ENCODE measurements around the gene HOXC10. TPM values are rescaled to one million over a fixed set of nuclear protein-coding genes. Genes with fewer than 3 reads are reported as not detected.

Gene HOXC10
- total and polyA plus RNA-seq, 10 of the 15 experiments (the other 5 are each of a cell fraction or from before 2014, with no cell fraction given), result 0.59 TPM; not detected in 9

DNA sequence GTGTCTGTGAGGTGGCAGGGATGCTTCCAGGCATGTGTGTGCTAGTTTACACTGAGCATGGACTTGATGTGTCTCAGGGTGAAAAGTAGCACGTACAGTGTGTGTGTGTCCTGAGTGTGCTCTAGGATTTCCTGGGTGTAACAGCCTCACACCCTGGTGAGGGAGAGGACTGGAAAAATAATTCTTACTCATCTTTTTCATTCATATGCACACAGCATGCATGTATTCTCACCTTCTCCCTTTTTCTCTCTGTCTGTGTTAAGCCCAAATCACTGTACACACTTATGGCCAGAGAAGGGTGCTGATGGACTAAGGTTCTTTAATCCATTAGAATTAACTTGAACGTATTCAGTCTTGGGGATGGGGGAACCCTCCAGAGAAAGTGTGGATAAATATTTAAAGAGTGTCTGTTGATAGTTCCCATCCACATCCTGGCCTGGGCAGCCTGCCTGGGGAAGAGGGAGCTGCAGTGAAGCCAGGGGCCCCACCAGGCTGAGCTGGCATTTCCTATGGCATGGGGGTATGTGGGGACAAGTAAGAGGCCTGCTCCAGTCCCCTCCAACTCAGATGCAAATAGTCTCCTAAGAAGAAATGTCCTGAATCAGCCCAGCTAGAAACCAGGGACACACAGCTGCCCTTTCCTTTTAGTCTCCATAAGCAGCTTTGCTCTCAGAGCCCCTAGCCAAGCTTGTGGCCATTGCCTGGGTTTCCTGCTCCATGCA is 22.8 kb downstream of the HOXC10 start:
- no peak overlapping the region for H3K4me3 ChIP-seq
- peaks cover 32% of the 10 kb centered on the region in 2 experiments for H3K27me3 ChIP-seq (replicated peaks in 1 of 2; ENCODE audit: control insufficient read depth in 2 of 2, insufficient read depth in 2 of 2, low read length in 1 of 2)
- in situ Hi-C loops (cut with MboI), result no loop called here
- intact Hi-C loops (cut with micrococcal nuclease; ENCODE audit: unreplicated experiment), result loop anchor here (10.0 kb wide), 1 partner anchor 367 kb away; no protein-coding TSS in a partner anchor
- H3K27ac ChIP-seq (ENCODE audit: control insufficient read depth, insufficient read depth), result no peak overlapping the region
- BruUV-seq (replicated peaks), result no TSS peak
- no peaks in the 10 kb centered on the region for H4K20me1 ChIP-seq (ENCODE audit: control insufficient read depth, insufficient read depth)
- ATAC-seq (no peak), DNase-seq (ENCODE audit: low read depth, low spot score) (no peak), FAIRE-seq (no peak)
- no peak overlapping the region for H3K4me2 ChIP-seq (ENCODE audit: control insufficient read depth, insufficient read depth)
- H3K4me1 ChIP-seq (ENCODE audit: control insufficient read depth, insufficient read depth, low read length), result peaks cover 6% of the 10 kb centered on the region
- H3K36me3 ChIP-seq (ENCODE audit: control insufficient read depth in 2 of 2, insufficient read depth in 2 of 2, low read length in 1 of 2), result no peaks in the 10 kb centered on the region
- H2AFZ ChIP-seq (ENCODE audit: control insufficient read depth, low read depth, low read length), result no peak overlapping the region
- ChIA-PET SMC1A (ENCODE audit: uncharacterized antibody, unreplicated experiment) (interaction anchor here (0.8 to 3.4 kb wide), 10 partner anchors 8 to 194 kb away, joined by 3 to 37 read pairs (median 6); partner anchors contain the start of genes HOXC4, HOXC5, HOXC9 and SMUG1), POLR2A (no interaction called here), RAD21 (ENCODE audit: unreplicated experiment) (interaction anchor here (1.1 to 4.5 kb wide), 10 partner anchors 10 to 199 kb away, joined by 3 to 38 read pairs (median 5); partner anchors contain the start of genes HOXC10, HOXC5 and HOXC6), CTCF (interaction anchor here (1.1 to 6.1 kb wide), 11 partner anchors 9 to 208 kb away, joined by 3 to 105 read pairs (median 19); partner anchors contain the start of genes HOXC5, HOXC6 and SMUG1)
- no peaks in the 10 kb centered on the region for H3K79me2 ChIP-seq (ENCODE audit: control insufficient read depth, insufficient read depth, low read length)
- WGBS (ENCODE audit: insufficient coverage, insufficient replicate concordance, low lambda C conversion rate, missing lambda C conversion rate), result 42% methylated on average over 2 of the region's 2 CpGs
- TF ChIP-seq CHD4 (IDR thresholded peaks at IDR 0.05), result no peak
- no peak for TF ChIP-seq PML (IDR thresholded peaks at IDR 0.05; ENCODE audit: low read length)
- TF ChIP-seq SPI1 (IDR thresholded peaks at IDR 0.05; ENCODE audit: borderline replicate concordance, insufficient read depth, low read depth, low read length), result no peak
- no peak for TF ChIP-seq LARP7 (IDR thresholded peaks at IDR 0.05)
- TF ChIP-seq EP300 (IDR thresholded peaks at IDR 0.05; ENCODE audit: borderline replicate concordance in 1 of 2, control insufficient read depth in 1 of 2, low read depth in 2 of 2, low read length in 2 of 2), result no peak
- no peak for TF ChIP-seq SUPT20H (IDR thresholded peaks at IDR 0.05; ENCODE audit: borderline replicate concordance, control insufficient read depth, low read depth, low read length)
- TF ChIP-seq, protein P1, sequence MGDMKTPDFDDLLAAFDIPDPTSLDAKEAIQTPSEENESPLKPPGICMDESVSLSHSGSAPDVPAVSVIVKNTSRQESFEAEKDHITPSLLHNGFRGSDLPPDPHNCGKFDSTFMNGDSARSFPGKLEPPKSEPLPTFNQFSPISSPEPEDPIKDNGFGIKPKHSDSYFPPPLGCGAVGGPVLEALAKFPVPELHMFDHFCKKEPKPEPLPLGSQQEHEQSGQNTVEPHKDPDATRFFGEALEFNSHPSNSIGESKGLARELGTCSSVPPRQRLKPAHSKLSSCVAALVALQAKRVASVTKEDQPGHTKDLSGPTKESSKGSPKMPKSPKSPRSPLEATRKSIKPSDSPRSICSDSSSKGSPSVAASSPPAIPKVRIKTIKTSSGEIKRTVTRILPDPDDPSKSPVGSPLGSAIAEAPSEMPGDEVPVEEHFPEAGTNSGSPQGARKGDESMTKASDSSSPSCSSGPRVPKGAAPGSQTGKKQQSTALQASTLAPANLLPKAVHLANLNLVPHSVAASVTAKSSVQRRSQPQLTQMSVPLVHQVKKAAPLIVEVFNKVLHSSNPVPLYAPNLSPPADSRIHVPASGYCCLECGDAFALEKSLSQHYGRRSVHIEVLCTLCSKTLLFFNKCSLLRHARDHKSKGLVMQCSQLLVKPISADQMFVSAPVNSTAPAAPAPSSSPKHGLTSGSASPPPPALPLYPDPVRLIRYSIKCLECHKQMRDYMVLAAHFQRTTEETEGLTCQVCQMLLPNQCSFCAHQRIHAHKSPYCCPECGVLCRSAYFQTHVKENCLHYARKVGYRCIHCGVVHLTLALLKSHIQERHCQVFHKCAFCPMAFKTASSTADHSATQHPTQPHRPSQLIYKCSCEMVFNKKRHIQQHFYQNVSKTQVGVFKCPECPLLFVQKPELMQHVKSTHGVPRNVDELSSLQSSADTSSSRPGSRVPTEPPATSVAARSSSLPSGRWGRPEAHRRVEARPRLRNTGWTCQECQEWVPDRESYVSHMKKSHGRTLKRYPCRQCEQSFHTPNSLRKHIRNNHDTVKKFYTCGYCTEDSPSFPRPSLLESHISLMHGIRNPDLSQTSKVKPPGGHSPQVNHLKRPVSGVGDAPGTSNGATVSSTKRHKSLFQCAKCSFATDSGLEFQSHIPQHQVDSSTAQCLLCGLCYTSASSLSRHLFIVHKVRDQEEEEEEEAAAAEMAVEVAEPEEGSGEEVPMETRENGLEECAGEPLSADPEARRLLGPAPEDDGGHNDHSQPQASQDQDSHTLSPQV (IDR thresholded peaks at IDR 0.05), result no peak
- TF ChIP-seq, protein P2, sequence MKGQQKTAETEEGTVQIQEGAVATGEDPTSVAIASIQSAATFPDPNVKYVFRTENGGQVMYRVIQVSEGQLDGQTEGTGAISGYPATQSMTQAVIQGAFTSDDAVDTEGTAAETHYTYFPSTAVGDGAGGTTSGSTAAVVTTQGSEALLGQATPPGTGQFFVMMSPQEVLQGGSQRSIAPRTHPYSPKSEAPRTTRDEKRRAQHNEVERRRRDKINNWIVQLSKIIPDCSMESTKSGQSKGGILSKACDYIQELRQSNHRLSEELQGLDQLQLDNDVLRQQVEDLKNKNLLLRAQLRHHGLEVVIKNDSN (IDR thresholded peaks at IDR 0.05; ENCODE audit: borderline replicate concordance, extremely low read length, insufficient read depth, low read depth, low read length), result no peak
- TF ChIP-seq TCF7 (IDR thresholded peaks at IDR 0.05; ENCODE audit: borderline replicate concordance), result no peak
- no peak for TF ChIP-seq CEBPB (IDR thresholded peaks at IDR 0.05; ENCODE audit: borderline replicate concordance in 1 of 2, low read depth in 2 of 2, low read length in 2 of 2)
- no peak for TF ChIP-seq STAT3 (IDR thresholded peaks at IDR 0.05; ENCODE audit: low read depth, low read length)
- no peaks in the 10 kb centered on the region for H3K9me3 ChIP-seq (replicated peaks; ENCODE audit: control insufficient read depth, insufficient read depth, low read length)
- no peak overlapping the region for H3K9ac ChIP-seq (ENCODE audit: control insufficient read depth, insufficient read depth, low read length)
